GM12878 (cell line): Measurements from ENCODE around the gene CCR3. TPM values are rescaled to one million over a fixed set of nuclear protein-coding genes. Genes with fewer than 3 reads are reported as not detected.

ENCODE experiments used
- polyA plus RNA-seq, 11 experiments: library from polyadenylated mRNA; depleted of rRNA in 4 of 11; unstranded in 6 of 11; stranded (reverse) in 5 of 11; fragments of >200 nt; fragmentation: Nextera tagmentation in 4 of 11; fragmentation: Illumina TruSeq in 1 of 11; extraction: Ambion mirVana in 4 of 11; extraction: Trizol in 1 of 11; gene quantifications; 1 replicate in 1 of 11; 2 replicates in 10 of 11; pipeline versions ENCODE4 v1.2.1 to v1.2.3, GENCODE V29; 2011 to 2016; ENCODE audit warnings: inconsistent platforms in 2 of 11, missing spikeins in 2 of 11, low read depth in 1 of 11
- total RNA-seq, 4 experiments: library from RNA; depleted of rRNA in 3 of 4; stranded (reverse); fragments of >200 nt in 3 of 4; fragmentation: Illumina TruSeq in 1 of 4; extraction: Trizol in 1 of 4; gene quantifications; 2 replicates each; pipeline versions ENCODE4 v1.2.1 to v1.2.3, GENCODE V29; 2013 to 2021

CCR3 gene
- total and polyA plus RNA-seq, 10 of the 15 experiments (the other 5 are each of a cell fraction or from before 2014, with no cell fraction given) = 0.13 to 0.78 (median 0.41) TPM; not detected in 1

Other genes starting within 250 kb of the CCR3 start
- 4.9 and 6.6 TPM in 2 replicates for gene FYCO1, start 246.6 kb upstream of the CCR3 start, total RNA-seq (2014; rRNA removed)
- gene FYCO1, start 246.6 kb upstream of the CCR3 start, total RNA-seq (2014; rRNA removed; fragmentation: Illumina TruSeq; extraction: Trizol) = 6.5 and 8.5 TPM in 2 replicates
- gene FYCO1, start 246.6 kb upstream of the CCR3 start, total RNA-seq (2021) = 8.4 and 8.6 TPM in 2 replicates
- 5.6 and 7.1 TPM in 2 replicates for gene FYCO1, start 246.6 kb upstream of the CCR3 start, polyA plus RNA-seq (2011; rRNA removed)
- gene FYCO1, start 246.6 kb upstream of the CCR3 start, polyA plus RNA-seq (2014; fragmentation: Illumina TruSeq; extraction: Trizol) = 6.9 and 7.8 TPM in 2 replicates
- 1 to 10 TPM; 1.5 to 2.2 TPM for gene FYCO1, start 246.6 kb upstream of the CCR3 start, polyA plus RNA-seq (2014; fragmentation: Nextera tagmentation; extraction: Ambion mirVana)
- gene FYCO1, start 246.6 kb upstream of the CCR3 start, polyA plus RNA-seq (2014; rRNA removed) = 6.6 and 6.9 TPM in 2 replicates
- gene FYCO1, start 246.6 kb upstream of the CCR3 start, polyA plus RNA-seq (2016; fragmentation: Nextera tagmentation; extraction: Ambion mirVana) = 1 to 10 TPM; 2.6 to 3.9 TPM
- 0.05 and 0.17 TPM in 2 replicates for gene XCR1, start 215.0 kb upstream of the CCR3 start, total RNA-seq (2014; rRNA removed)
- 0.09 TPM in 2 replicates for gene XCR1, start 215.0 kb upstream of the CCR3 start, total RNA-seq (2014; rRNA removed; fragmentation: Illumina TruSeq; extraction: Trizol)
- gene XCR1, start 215.0 kb upstream of the CCR3 start, total RNA-seq (2021) = 0.13 and 0.26 TPM in 2 replicates
- gene XCR1, start 215.0 kb upstream of the CCR3 start, polyA plus RNA-seq (2011; rRNA removed) = 0.03 TPM in 2 replicates
- 0.24 and 0.38 TPM in 2 replicates for gene XCR1, start 215.0 kb upstream of the CCR3 start, polyA plus RNA-seq (2014; fragmentation: Illumina TruSeq; extraction: Trizol)
- gene XCR1, start 215.0 kb upstream of the CCR3 start, polyA plus RNA-seq (2014; fragmentation: Nextera tagmentation; extraction: Ambion mirVana) = under 1 TPM; 0.02 to 0.05 TPM
- gene XCR1, start 215.0 kb upstream of the CCR3 start, polyA plus RNA-seq (2014; rRNA removed) = 0.16 and 0.29 TPM in 2 replicates
- gene XCR1, start 215.0 kb upstream of the CCR3 start, polyA plus RNA-seq (2016; fragmentation: Nextera tagmentation; extraction: Ambion mirVana) = not detected
- gene CCR1, start 34.1 kb upstream of the CCR3 start, total RNA-seq (2014; rRNA removed) = 8.3 and 10.1 TPM in 2 replicates
- gene CCR1, start 34.1 kb upstream of the CCR3 start, total RNA-seq (2014; rRNA removed; fragmentation: Illumina TruSeq; extraction: Trizol) = 9.6 TPM in 2 replicates
- 6.4 and 7.3 TPM in 2 replicates for gene CCR1, start 34.1 kb upstream of the CCR3 start, total RNA-seq (2021)
- gene CCR1, start 34.1 kb upstream of the CCR3 start, polyA plus RNA-seq (2011; rRNA removed) = 8.8 and 9.5 TPM in 2 replicates
- 11.0 and 13.2 TPM in 2 replicates for gene CCR1, start 34.1 kb upstream of the CCR3 start, polyA plus RNA-seq (2014; fragmentation: Illumina TruSeq; extraction: Trizol)
- 1 to 10 TPM; 3.4 to 3.7 TPM for gene CCR1, start 34.1 kb upstream of the CCR3 start, polyA plus RNA-seq (2014; fragmentation: Nextera tagmentation; extraction: Ambion mirVana)
- 6.4 and 8.2 TPM in 2 replicates for gene CCR1, start 34.1 kb upstream of the CCR3 start, polyA plus RNA-seq (2014; rRNA removed)
- gene CCR1, start 34.1 kb upstream of the CCR3 start, polyA plus RNA-seq (2016; fragmentation: Nextera tagmentation; extraction: Ambion mirVana) = 1 to 10 TPM; 2.3 to 3.6 TPM
- 3.6 and 4.4 TPM in 2 replicates for gene CCR2, start 111.7 kb downstream of the CCR3 start, total RNA-seq (2014; rRNA removed)
- 4.3 and 4.4 TPM in 2 replicates for gene CCR2, start 111.7 kb downstream of the CCR3 start, total RNA-seq (2014; rRNA removed; fragmentation: Illumina TruSeq; extraction: Trizol)
- 2.5 and 3.5 TPM in 2 replicates for gene CCR2, start 111.7 kb downstream of the CCR3 start, total RNA-seq (2021)
- gene CCR2, start 111.7 kb downstream of the CCR3 start, polyA plus RNA-seq (2011; rRNA removed) = not detected in 2 replicates
- 3.6 and 4.1 TPM in 2 replicates for gene CCR2, start 111.7 kb downstream of the CCR3 start, polyA plus RNA-seq (2014; fragmentation: Illumina TruSeq; extraction: Trizol)
- gene CCR2, start 111.7 kb downstream of the CCR3 start, polyA plus RNA-seq (2014; fragmentation: Nextera tagmentation; extraction: Ambion mirVana) = 1 to 10 TPM; 2.5 to 4.7 TPM
- 2.1 and 2.7 TPM in 2 replicates for gene CCR2, start 111.7 kb downstream of the CCR3 start, polyA plus RNA-seq (2014; rRNA removed)
- 1 to 10 TPM; 1.9 to 2.7 TPM for gene CCR2, start 111.7 kb downstream of the CCR3 start, polyA plus RNA-seq (2016; fragmentation: Nextera tagmentation; extraction: Ambion mirVana)
- 0.17 and 0.27 TPM in 2 replicates for gene CCR5, start 128.5 kb downstream of the CCR3 start, total RNA-seq (2014; rRNA removed)
- 0.92 and 1.2 TPM in 2 replicates for gene CCR5, start 128.5 kb downstream of the CCR3 start, total RNA-seq (2014; rRNA removed; fragmentation: Illumina TruSeq; extraction: Trizol)
- 1.2 TPM in 2 replicates for gene CCR5, start 128.5 kb downstream of the CCR3 start, total RNA-seq (2021)
- not detected in 2 replicates for gene CCR5, start 128.5 kb downstream of the CCR3 start, polyA plus RNA-seq (2011; rRNA removed)
- 1.6 TPM in 2 replicates for gene CCR5, start 128.5 kb downstream of the CCR3 start, polyA plus RNA-seq (2014; fragmentation: Illumina TruSeq; extraction: Trizol)
- gene CCR5, start 128.5 kb downstream of the CCR3 start, polyA plus RNA-seq (2014; fragmentation: Nextera tagmentation; extraction: Ambion mirVana) = under 1 TPM; 0.21 to 0.51 TPM
- gene CCR5, start 128.5 kb downstream of the CCR3 start, polyA plus RNA-seq (2014; rRNA removed) = 0.94 and 1.2 TPM in 2 replicates
- gene CCR5, start 128.5 kb downstream of the CCR3 start, polyA plus RNA-seq (2016; fragmentation: Nextera tagmentation; extraction: Ambion mirVana) = under 1 TPM; 0.49 to 0.82 TPM
- gene CCRL2, start 164.8 kb downstream of the CCR3 start, total RNA-seq (2014; rRNA removed) = 2.1 and 2.3 TPM in 2 replicates
- 1.8 and 2.2 TPM in 2 replicates for gene CCRL2, start 164.8 kb downstream of the CCR3 start, total RNA-seq (2014; rRNA removed; fragmentation: Illumina TruSeq; extraction: Trizol)
- gene CCRL2, start 164.8 kb downstream of the CCR3 start, total RNA-seq (2021) = 1.6 and 2.1 TPM in 2 replicates
- gene CCRL2, start 164.8 kb downstream of the CCR3 start, polyA plus RNA-seq (2011; rRNA removed) = 0.04 TPM in 1 of 2 replicates, not detected in the other
- 1.7 and 2.1 TPM in 2 replicates for gene CCRL2, start 164.8 kb downstream of the CCR3 start, polyA plus RNA-seq (2014; fragmentation: Illumina TruSeq; extraction: Trizol)
- gene CCRL2, start 164.8 kb downstream of the CCR3 start, polyA plus RNA-seq (2014; fragmentation: Nextera tagmentation; extraction: Ambion mirVana) = 1 to 10 TPM; 1.5 to 2.2 TPM
- gene CCRL2, start 164.8 kb downstream of the CCR3 start, polyA plus RNA-seq (2014; rRNA removed) = 1.6 and 2.5 TPM in 2 replicates
- 1 to 10 TPM; 1.2 to 1.7 TPM for gene CCRL2, start 164.8 kb downstream of the CCR3 start, polyA plus RNA-seq (2016; fragmentation: Nextera tagmentation; extraction: Ambion mirVana)
- gene LTF, start 222.4 kb downstream of the CCR3 start, total RNA-seq (2014; rRNA removed) = 0.44 TPM in 1 of 2 replicates, not detected in the other
- gene LTF, start 222.4 kb downstream of the CCR3 start, total RNA-seq (2014; rRNA removed; fragmentation: Illumina TruSeq; extraction: Trizol) = not detected in 2 replicates
- gene LTF, start 222.4 kb downstream of the CCR3 start, total RNA-seq (2021) = 0.31 TPM in 1 of 2 replicates, not detected in the other
- gene LTF, start 222.4 kb downstream of the CCR3 start, polyA plus RNA-seq (2011; rRNA removed) = not detected in 2 replicates
- 0.03 TPM in 1 of 2 replicates, not detected in the other for gene LTF, start 222.4 kb downstream of the CCR3 start, polyA plus RNA-seq (2014; fragmentation: Illumina TruSeq; extraction: Trizol)
- not detected for gene LTF, start 222.4 kb downstream of the CCR3 start, polyA plus RNA-seq (2014; fragmentation: Nextera tagmentation; extraction: Ambion mirVana)
- gene LTF, start 222.4 kb downstream of the CCR3 start, polyA plus RNA-seq (2014; rRNA removed) = not detected in 2 replicates
- not detected for gene LTF, start 222.4 kb downstream of the CCR3 start, polyA plus RNA-seq (2016; fragmentation: Nextera tagmentation; extraction: Ambion mirVana)